Memory B cell (primary cell): ENCODE results near the gene UGT1A4.

Source experiments
- ATAC-seq: fragments of 150-1000 bp; cut with Tn5 transposase; 2 replicates; pipeline ENCODE4 v1.10.0; 2021; ENCODE audit warnings: low read depth, mild to moderate bottlenecking, moderate library complexity
- DNase-seq, 2 donors: peaks; one replicate each; pipeline ENCODE4 v3.0.0; 2022; ENCODE audit warnings: low spot score in 2 of 2
- H3K27ac Mint-ChIP-seq: one replicate; pipeline ENCODE4 v1.8.0; 2022; ENCODE audit warnings: mild to moderate bottlenecking, moderate library complexity, mixed read lengths
- H3K27me3 Mint-ChIP-seq: one replicate; pipeline ENCODE4 v1.8.0; 2022; ENCODE audit warnings: mixed read lengths
- H3K36me3 Mint-ChIP-seq: one replicate; pipeline ENCODE4 v1.8.0; 2022; ENCODE audit warnings: mild to moderate bottlenecking, mixed read lengths
- H3K4me1 Mint-ChIP-seq: one replicate; pipeline ENCODE4 v1.8.0; 2022; ENCODE audit warnings: mixed read lengths
- H3K4me3 Mint-ChIP-seq: one replicate; pipeline ENCODE4 v1.8.0; 2022; ENCODE audit warnings: mild to moderate bottlenecking, moderate library complexity, mixed read lengths
- H3K9me3 Mint-ChIP-seq: one replicate; pipeline ENCODE4 v1.8.0; 2022; ENCODE audit warnings: mixed read lengths

UGT1A4 gene

GRCh38 chr2:233796254-233796653 is 77.7 kb downstream of the UGT1A4 start:
- no peaks in the 10 kb centered on the region for H3K9me3 Mint-ChIP-seq
- H3K27ac Mint-ChIP-seq, result no peak overlapping the region
- DNase-seq, result no peak
- no peak for ATAC-seq
- H3K36me3 Mint-ChIP-seq, result no peaks in the 10 kb centered on the region
- H3K4me1 Mint-ChIP-seq, result no peaks in the 10 kb centered on the region
- H3K4me3 Mint-ChIP-seq, result no peak overlapping the region
- peaks cover 1% of the 10 kb centered on the region for H3K27me3 Mint-ChIP-seq

- H3K4me1 Mint-ChIP-seq, result no peaks in the 10 kb centered on the region
- no peak for ATAC-seq
- peaks cover 3% of the 10 kb centered on the region for H3K27me3 Mint-ChIP-seq
- no peak overlapping the region for H3K27ac Mint-ChIP-seq
- DNase-seq, result no peak
- H3K4me3 Mint-ChIP-seq, result no peak overlapping the region
- no peaks in the 10 kb centered on the region for H3K36me3 Mint-ChIP-seq
- H3K9me3 Mint-ChIP-seq, result no peaks in the 10 kb centered on the region
Measured at GRCh38 chr2:233798335-233799086, 80.0 kb downstream of the UGT1A4 start.

GRCh38 chr2:233799087-233799665 is 80.6 kb downstream of the UGT1A4 start:
- Mint-ChIP-seq H3K36me3 (no peaks in the 10 kb centered on the region), H3K4me1 (no peaks in the 10 kb centered on the region), H3K27ac (no peak overlapping the region), H3K27me3 (peaks cover 5% of the 10 kb centered on the region), H3K4me3 (no peak overlapping the region), H3K9me3 (no peaks in the 10 kb centered on the region)
- ATAC-seq (no peak), DNase-seq (no peak)

GRCh38 chr2:233799716-233800115 is 81.2 kb downstream of the UGT1A4 start:
- Mint-ChIP-seq H3K27ac (no peak overlapping the region), H3K36me3 (no peaks in the 10 kb centered on the region), H3K4me1 (no peaks in the 10 kb centered on the region), H3K27me3 (peaks cover 7% of the 10 kb centered on the region), H3K9me3 (no peaks in the 10 kb centered on the region), H3K4me3 (no peak overlapping the region)
- ATAC-seq, result no peak
- DNase-seq, result no peak

GRCh38 chr2:233800208-233800607 is 81.7 kb downstream of the UGT1A4 start:
- no peak for DNase-seq
- ATAC-seq, result no peak
- H3K4me3 Mint-ChIP-seq, result no peak overlapping the region
- peaks cover 7% of the 10 kb centered on the region for H3K27me3 Mint-ChIP-seq
- H3K36me3 Mint-ChIP-seq, result no peaks in the 10 kb centered on the region
- H3K4me1 Mint-ChIP-seq, result no peaks in the 10 kb centered on the region
- no peak overlapping the region for H3K27ac Mint-ChIP-seq
- H3K9me3 Mint-ChIP-seq, result no peaks in the 10 kb centered on the region

- Mint-ChIP-seq H3K27ac (no peak overlapping the region), H3K4me3 (no peak overlapping the region), H3K4me1 (no peaks in the 10 kb centered on the region), H3K36me3 (no peaks in the 10 kb centered on the region), H3K27me3 (peaks cover 7% of the 10 kb centered on the region), H3K9me3 (no peaks in the 10 kb centered on the region)
- no peak for DNase-seq
- peak; percentile 53 for ATAC-seq
Measured at GRCh38 chr2:233801357-233802131, 83.0 kb downstream of the UGT1A4 start.

GRCh38 chr2:233802132-233802815 is 83.7 kb downstream of the UGT1A4 start:
- Mint-ChIP-seq H3K27me3 (peaks cover 7% of the 10 kb centered on the region), H3K9me3 (no peaks in the 10 kb centered on the region), H3K36me3 (no peaks in the 10 kb centered on the region), H3K4me1 (no peaks in the 10 kb centered on the region), H3K4me3 (no peak overlapping the region), H3K27ac (no peak overlapping the region)
- ATAC-seq (no peak), DNase-seq (no peak)

GRCh38 chr2:233803292-233803911 is 84.9 kb downstream of the UGT1A4 start:
- Mint-ChIP-seq H3K27me3 (peaks cover 6% of the 10 kb centered on the region), H3K4me3 (no peak overlapping the region), H3K4me1 (no peaks in the 10 kb centered on the region), H3K27ac (no peak overlapping the region), H3K36me3 (no peaks in the 10 kb centered on the region), H3K9me3 (no peaks in the 10 kb centered on the region)
- DNase-seq, result no peak
- ATAC-seq, result no peak

GRCh38 chr2:233803994-233804393 is 85.5 kb downstream of the UGT1A4 start:
- H3K4me3 Mint-ChIP-seq, result no peak overlapping the region
- no peaks in the 10 kb centered on the region for H3K9me3 Mint-ChIP-seq
- DNase-seq, result no peak
- ATAC-seq, result no peak
- peaks cover 6% of the 10 kb centered on the region for H3K27me3 Mint-ChIP-seq
- H3K4me1 Mint-ChIP-seq, result no peaks in the 10 kb centered on the region
- H3K36me3 Mint-ChIP-seq, result no peaks in the 10 kb centered on the region
- no peak overlapping the region for H3K27ac Mint-ChIP-seq

GRCh38 chr2:233807215-233807865 is 88.8 kb downstream of the UGT1A4 start:
- Mint-ChIP-seq H3K36me3 (no peaks in the 10 kb centered on the region), H3K27me3 (peaks cover 14% of the 10 kb centered on the region), H3K9me3 (no peaks in the 10 kb centered on the region), H3K27ac (no peak overlapping the region), H3K4me3 (no peak overlapping the region), H3K4me1 (no peaks in the 10 kb centered on the region)
- DNase-seq, result no peak
- no peak for ATAC-seq

GRCh38 chr2:233807966-233808935 is 89.7 kb downstream of the UGT1A4 start:
- H3K27me3 Mint-ChIP-seq, result peaks cover 12% of the 10 kb centered on the region

GRCh38 chr2:233810385-233810784 is 91.8 kb downstream of the UGT1A4 start:
- Mint-ChIP-seq H3K4me3 (no peak overlapping the region), H3K9me3 (no peaks in the 10 kb centered on the region), H3K27ac (no peak overlapping the region), H3K36me3 (no peaks in the 10 kb centered on the region), H3K27me3 (peaks cover 8% of the 10 kb centered on the region), H3K4me1 (no peaks in the 10 kb centered on the region)
- no peak for ATAC-seq
- no peak for DNase-seq

More at GRCh38 chr2:233807966-233808935, 89.7 kb downstream of the UGT1A4 start:
- H3K9me3 Mint-ChIP-seq, result no peaks in the 10 kb centered on the region
- H3K4me3 Mint-ChIP-seq, result no peak overlapping the region
- H3K36me3 Mint-ChIP-seq, result no peaks in the 10 kb centered on the region
- ATAC-seq, result no peak
- H3K27ac Mint-ChIP-seq, result no peak overlapping the region
- no peak for DNase-seq
- H3K4me1 Mint-ChIP-seq, result no peaks in the 10 kb centered on the region
